ENCODE results near the gene RBFOX2.

The RBFOX2 gene

GRCh38 chr22:35921044-35921443 lies 107.6 kb downstream of the RBFOX2 start:
- no peak for DNase-seq

DNA sequence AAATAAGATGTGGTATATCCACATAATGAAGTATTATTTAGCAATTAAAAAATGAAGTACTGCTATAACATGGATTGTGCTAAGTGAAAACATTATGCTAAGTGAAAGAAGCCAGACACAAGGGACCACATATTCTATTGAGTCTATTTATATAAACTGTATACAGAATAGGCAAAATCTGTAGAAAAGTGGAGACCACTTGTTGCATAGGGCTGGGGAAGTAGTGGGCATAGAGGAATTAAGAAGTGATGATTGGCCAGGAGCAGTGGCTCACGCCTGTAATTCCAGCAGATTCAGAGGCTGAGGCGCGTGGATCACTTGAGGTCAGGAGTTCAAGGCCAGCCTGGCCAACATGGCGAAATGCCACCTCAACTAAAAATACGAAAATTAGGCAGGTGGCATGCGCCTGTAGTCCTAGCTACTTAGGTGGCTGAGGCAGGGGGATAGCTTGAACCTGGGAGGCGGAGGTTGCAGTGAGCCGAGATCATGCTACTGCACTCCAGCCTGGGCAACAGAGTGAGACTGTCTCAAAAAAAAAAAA lies 109.6 kb downstream of the RBFOX2 start:
- no peak for DNase-seq

- no peak for DNase-seq
Measured at GRCh38 chr22:35918456-35918855, 110.2 kb downstream of the RBFOX2 start.

GRCh38 chr22:35917651-35918050 lies 111.0 kb downstream of the RBFOX2 start:
- DNase-seq, result no peak

DNA sequence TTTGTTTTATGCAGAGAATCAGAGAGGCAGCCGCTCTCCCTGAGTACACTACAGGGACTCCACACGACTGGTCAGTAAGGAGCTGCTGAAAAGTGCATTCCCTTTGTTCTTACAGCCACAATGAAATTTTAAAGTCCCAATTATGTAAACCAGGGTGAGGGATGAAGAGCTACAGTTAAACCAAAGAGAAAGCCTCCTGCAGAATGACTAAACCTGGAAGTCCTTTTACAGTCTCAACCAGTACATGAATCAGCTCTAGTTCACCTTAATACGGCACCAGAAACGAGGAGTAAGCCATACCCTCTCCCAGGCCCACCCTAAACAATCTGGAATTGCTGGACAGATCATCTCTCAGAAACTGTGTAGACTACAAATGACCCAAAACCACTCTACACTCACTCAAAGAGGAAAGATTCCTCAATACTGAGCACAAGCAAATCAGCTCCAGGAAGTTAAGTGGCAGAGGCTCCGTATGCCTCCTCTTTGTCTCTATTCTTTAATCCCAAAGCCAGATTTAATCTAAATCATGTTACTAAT lies 113.1 kb downstream of the RBFOX2 start:
- no peak for DNase-seq

- peak; percentile 79 to 84 for DNase-seq
Measured at GRCh38 chr22:35914665-35915476, 113.8 kb downstream of the RBFOX2 start.

DNA sequence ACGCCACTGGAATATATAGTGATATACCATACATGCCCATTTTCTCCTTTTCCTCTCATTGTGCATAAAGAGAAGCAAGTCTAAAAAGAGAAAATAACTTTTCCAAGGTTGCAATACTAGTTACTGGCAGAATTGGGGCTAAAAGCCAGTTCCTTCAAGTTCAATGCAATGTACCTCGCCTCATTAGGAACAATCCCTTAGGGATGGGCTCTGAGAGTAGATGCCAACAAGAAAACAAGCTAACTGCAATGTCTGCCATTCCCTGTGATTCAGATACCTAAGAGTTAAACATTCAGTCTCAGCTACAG lies 114.3 kb downstream of the RBFOX2 start:
- DNase-seq, result no peak

GRCh38 chr22:35913925-35914324 lies 114.7 kb downstream of the RBFOX2 start:
- no peak for DNase-seq

DNA sequence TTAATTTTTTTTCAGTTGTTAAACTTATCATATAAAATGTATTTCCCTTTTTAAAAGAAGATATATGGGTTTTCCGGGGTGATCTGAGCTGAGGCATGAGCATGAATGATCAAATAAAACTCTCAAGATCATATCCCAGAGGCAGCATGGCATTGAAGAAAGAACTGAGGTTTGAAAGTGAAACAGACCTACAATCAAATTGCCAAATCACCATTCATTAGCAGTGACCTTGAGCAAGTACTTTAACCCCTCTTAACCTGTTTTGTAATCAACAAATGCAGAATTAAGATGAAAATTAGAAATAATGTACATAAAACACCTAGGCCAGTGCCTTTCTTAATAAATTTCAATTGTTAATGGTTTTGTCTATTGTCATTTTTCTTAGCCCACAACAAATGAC lies 116.0 kb downstream of the RBFOX2 start:
- DNase-seq, result peak; percentile 12 to 35

GRCh38 chr22:35911877-35912276 lies 116.7 kb downstream of the RBFOX2 start:
- no peak for DNase-seq

DNA sequence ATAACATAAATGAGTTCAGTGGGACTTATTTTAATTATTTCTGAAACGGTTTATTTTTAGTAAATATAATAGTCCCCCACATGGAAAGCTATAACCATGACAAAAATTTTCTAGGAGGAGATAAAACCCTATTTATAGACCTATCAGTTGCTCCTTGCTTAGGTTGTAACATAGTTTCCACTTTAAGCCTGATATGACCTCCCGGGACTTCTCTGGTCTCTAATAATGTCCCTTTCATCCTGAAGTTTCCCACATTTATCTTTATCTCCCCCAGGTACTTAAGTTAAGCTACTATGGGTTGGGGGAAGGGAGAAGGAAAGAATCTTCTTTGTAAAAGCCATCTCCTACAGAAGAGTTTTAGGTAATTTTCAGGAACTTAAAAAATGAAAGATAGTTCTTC lies 117.7 kb downstream of the RBFOX2 start:
- DNase-seq, result no peak

DNA sequence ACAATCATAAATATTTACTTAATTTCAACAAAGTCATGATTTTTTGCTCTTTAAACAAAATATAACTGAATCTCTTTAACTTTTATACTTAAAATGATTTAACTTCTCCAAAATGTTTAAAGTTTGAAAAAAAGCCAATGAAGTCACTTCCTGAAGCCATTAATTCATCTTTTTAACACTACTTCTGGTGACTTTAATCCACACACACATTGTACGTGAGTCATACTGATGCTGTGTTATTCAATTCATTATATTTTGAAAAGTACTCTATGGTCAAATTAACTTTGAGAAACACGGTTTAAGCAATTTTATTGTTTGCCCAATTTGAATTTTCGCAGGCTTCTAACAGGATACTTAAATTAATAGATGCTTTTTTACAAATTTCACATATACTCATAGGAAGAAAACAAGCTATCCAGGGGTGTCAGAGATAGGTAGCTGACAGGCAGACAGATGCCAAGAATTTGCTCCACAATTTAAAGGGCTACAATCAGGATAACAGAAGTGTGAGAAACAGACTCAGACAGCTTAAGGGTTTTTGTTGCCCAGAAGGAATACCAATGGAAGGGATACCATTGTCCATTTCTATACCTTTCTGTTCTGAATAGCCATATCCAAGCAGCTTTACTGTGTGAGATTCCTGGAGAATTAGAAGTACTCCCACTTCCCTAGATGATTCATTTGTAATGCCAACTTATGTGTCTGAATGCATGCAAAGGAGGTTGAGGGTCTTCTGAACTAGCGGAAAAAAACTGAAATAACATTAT lies 118.4 kb downstream of the RBFOX2 start:
- peak in 1 of 2 donors; percentile 16 for DNase-seq

GRCh38 chr22:35905894-35906293 lies 122.7 kb downstream of the RBFOX2 start:
- no peak for DNase-seq

DNA sequence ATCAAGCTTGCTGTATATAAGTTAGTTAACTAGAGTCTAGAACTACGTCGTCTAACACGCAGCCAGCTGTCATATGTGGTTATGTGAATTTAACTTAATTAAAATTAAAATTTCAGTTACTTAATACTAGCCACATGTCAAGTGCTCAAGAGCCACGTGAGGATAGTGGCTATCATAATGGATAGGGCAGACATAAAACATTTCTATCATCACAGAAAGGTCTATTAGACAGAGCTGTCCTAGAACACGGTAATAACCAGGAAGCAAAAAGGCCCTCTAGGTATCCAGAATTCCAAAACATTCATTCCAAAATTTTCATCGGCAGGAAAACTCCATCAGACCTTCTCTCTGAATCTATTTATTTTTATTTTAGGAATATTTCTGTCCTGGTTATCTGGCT lies 123.9 kb downstream of the RBFOX2 start:
- DNase-seq, result no peak

GRCh38 chr22:35904336-35904692 lies 124.3 kb downstream of the RBFOX2 start:
- DNase-seq, result no peak

GRCh38 chr22:35903571-35904335 lies 124.9 kb downstream of the RBFOX2 start:
- no peak for DNase-seq

DNA sequence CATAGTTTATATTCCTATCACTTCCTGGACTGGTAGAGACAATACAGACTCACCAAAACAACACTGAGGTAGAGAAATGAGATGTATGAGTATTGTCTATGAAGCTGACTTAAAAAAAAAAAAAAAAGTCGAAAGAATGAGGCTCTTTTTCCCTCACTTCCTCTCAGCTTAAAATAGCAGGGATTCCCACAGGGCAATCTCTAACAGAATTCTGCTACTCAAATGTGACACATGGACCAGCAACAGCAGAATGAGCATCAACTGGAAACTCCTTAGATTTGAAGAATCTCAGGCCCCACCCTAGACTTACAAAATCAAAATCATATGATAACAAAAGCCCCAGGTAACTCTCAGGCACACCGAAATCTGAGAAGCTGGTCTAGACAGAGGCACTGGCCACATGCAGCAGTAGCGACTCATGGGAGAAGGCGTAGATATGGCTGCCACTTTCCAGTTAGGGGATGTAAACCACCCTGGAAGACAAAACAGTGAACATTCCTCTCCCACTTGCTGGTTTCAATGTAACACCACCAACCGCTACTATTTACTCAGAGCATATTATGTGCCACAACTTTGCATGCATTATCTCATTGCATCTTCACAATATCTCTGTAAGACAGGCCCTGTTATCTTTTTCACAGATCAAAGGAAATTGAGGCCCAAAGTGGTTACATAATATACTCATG lies 128.0 kb downstream of the RBFOX2 start:
- no peak for DNase-seq

DNA sequence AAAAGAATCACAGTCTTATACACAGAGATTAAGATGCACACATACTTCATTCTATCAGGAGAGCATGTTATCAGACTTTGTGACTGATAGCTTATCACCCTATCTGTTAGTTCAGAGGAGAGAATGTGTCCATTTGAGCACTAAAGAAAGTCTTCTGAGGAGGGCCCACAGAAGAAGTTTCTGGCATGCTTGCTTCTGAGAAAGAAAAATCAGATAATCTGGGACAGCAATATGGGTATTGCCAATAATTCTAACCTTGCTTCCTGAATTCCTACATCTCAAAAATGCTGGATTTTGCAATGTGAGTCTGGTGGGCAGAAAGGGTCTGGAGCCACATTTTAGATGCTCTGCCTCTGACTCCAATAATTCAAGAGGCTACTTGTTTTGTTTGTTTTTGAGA lies 128.9 kb downstream of the RBFOX2 start:
- DNase-seq, result no peak

DNA sequence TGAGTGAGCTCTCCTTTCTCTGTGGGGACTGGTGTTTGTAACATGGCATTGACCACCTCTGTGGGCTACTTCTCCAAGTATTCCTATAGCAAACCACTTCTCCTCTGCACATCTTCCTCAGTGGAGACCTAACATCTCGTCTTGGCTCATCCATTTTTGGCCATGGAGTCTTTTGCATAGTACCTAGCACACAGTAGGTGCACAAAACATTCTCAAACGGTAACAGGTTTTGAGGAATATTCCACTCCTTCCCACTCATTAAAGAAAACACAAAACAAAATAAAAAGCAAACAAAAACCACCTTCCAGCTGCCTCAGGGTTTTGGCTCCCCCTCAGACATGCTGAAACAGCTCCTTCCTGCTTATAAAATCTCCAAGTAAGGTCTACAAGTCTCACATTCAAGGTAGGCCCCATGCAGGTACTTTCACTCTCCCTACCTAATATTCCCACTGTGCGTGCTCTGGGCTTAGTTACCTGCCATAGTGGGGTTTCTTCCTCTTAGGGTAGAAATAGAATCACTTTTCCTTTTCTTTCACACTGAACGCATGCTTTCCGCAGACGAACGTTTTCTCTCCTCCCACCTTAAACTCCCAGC lies 132.4 kb downstream of the RBFOX2 start:
- no peak for DNase-seq

DNA sequence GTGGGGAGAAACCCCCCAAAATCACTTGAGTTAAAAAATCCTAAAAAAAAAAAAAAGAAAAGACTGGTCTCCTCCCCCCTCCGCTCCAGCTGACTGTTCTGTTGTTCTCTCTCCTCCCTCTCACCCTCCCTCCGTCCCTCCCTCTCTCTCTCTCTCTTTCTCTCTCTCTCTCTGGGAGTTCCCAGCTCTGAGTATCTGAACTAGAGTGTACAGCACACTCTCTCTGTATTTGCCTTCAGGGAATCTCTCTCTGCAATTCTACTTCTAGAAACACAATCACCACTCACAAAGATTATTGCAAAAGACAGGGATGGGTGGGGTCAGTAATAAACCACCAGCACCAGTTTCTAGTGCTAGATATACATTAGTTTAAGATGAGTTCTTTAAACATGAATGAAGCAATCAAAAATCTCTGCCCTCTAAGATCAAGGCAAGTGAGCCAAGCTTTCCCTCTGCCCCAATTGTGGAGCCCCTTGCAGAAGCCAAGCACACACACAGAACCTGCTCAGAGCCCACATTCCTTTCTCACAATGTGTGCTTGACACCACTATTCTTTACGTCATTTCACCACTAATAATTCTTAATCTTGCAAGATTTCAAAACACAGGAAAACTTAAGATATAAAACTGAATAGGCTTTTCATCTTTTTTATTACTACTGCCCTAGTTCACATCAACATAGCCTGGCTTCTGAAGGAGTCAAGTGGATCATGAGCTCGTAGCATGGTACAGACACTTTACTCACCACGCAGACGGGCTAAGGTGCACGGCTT lies 133.5 kb downstream of the RBFOX2 start:
- DNase-seq, result no peak

- no peak for DNase-seq
Measured at GRCh38 chr22:35894464-35894878, 134.2 kb downstream of the RBFOX2 start.
